ENCODE data around the gene PIWIL1.

The PIWIL1 gene

GRCh38 chr12:130350715-130351114 lies 13.0 kb downstream of the PIWIL1 start:
- no peak for TF ChIP-seq CTCF (IDR thresholded peaks at IDR 0.05)

- no peak for TF ChIP-seq CTCF (IDR thresholded peaks at IDR 0.05)
Observed at GRCh38 chr12:130351326-130351725, 13.6 kb downstream of the PIWIL1 start.

GRCh38 chr12:130353081-130353480 lies 15.4 kb downstream of the PIWIL1 start:
- TF ChIP-seq CTCF (IDR thresholded peaks at IDR 0.05), result no peak

- no peak for TF ChIP-seq CTCF (IDR thresholded peaks at IDR 0.05)
Observed at GRCh38 chr12:130354407-130354806, 16.7 kb downstream of the PIWIL1 start.

GRCh38 chr12:130356222-130356621 lies 18.5 kb downstream of the PIWIL1 start:
- no peak for TF ChIP-seq CTCF (IDR thresholded peaks at IDR 0.05)

- no peak for TF ChIP-seq CTCF (IDR thresholded peaks at IDR 0.05)
Observed at GRCh38 chr12:130357241-130357640, 19.6 kb downstream of the PIWIL1 start.

- TF ChIP-seq CTCF (IDR thresholded peaks at IDR 0.05), result no peak
Observed at GRCh38 chr12:130357729-130358330, 20.1 kb downstream of the PIWIL1 start.

GRCh38 chr12:130362060-130362459 lies 24.4 kb downstream of the PIWIL1 start:
- no peak for TF ChIP-seq CTCF (IDR thresholded peaks at IDR 0.05)
